HG03457 (cell line): ENCODE results near the gene SF3B5.
"Not testable (repeated sequence)": the region's sequence is repeated elsewhere in the genome, so short reads cannot be mapped to it uniquely, and the experiment has no call there.

ENCODE experiments used
- ATAC-seq: cut with Tn5 transposase; IDR thresholded peaks from one replicate; pipeline ENCODE4 v1.9.1; 2021; ENCODE audit warnings: moderate number of reproducible peaks; ENCODE audit not compliant: unreplicated experiment

Gene SF3B5

DNA sequence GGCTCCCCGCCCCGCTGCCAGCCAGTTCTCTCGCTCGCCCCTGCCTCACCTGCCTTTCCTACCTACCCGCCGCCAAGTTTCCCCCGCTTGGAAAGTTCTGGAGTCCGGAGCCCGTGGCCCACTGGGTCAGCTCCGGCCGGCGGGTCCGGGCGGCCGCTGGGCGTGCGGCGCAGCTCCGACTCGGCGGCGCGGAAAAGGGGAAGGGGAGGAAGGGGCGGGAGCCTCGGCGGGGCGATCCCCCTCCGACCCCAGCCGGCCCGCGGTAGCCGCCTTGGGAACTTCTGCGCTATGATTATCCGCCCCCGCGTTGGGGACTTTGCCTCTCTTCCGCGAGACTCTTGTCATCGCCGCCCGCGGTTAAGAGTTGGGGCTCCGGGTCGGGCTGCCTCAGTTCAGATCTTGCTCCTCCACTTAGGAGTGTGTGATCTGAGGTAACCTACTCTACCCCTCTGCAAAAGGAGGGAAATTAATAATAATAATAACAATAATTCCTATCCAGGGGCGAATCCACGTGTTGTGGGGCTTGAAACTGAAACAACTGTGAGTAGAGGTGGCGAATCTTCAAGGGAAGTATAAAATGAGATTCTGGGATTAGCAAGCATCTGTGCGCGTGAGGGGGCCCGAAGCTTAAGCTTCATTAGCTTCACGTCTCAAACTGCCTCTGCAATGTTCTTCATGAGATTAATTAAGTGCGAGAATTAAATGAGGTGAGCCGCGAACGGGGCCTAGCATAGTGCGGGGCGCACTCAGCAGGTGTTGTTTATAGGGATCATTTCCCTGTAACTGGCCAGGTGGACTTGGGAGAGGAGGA lies 30.8 kb downstream of the SF3B5 start:
- no peak for ATAC-seq

DNA sequence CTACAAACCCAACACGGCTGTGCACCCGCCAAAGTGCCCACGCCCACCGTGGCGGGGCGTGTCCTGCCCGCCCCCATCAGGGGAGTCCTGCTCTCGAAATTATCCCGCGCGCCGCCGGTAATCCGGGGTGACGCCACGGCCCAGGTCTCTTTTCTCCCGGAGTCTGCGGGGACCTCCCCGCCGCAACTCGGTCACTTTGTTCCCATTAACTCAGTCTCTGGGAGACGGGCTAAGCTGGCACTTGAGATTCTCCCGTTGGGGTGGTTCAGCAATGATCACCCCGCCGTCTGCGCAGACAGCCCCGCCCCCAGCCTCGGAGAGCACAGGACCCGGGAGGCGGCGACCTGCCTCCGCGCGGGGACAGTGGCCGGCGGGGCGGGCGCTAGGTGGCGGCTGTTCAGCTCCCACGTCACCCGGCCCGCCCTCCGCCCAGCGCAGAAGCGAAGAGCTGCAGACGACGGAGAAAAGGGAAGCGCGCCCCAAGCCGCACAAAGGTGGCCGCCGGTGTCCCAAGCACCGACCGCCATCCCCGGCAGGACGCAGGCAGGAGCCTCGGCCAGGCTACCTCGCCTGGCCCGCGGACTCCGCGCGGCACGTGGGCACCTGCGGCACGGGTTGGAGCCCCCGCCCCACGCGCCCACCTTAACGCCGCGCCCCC lies 31.5 kb downstream of the SF3B5 start:
- peak; percentile 78 for ATAC-seq

DNA sequence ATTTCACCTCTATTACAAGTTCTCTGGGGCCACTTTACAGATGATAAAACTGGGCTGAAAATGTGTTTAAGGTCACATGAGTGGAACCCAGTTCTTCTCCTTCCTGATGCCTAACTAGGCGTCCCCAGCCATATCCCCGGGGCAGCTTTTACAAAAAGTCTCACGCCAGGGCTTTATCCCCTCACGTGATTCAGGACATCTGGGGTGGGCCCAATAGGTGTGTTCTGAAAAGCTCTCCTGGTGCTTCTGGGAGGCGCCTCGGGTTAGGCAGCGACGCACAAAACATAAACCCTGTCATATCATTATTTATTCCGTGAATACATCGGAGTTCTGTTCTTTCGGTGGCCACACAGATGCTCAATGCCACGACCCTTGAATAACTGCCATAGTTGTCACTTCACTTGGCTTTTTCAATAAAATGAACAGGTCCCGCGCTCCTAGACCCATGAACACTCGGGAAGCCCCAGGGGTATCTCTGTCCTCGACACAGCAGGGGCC lies 32.1 kb downstream of the SF3B5 start:
- ATAC-seq: no peak

GRCh38 chr6:144062786-144063185 lies 32.6 kb downstream of the SF3B5 start:
- ATAC-seq: no peak

DNA sequence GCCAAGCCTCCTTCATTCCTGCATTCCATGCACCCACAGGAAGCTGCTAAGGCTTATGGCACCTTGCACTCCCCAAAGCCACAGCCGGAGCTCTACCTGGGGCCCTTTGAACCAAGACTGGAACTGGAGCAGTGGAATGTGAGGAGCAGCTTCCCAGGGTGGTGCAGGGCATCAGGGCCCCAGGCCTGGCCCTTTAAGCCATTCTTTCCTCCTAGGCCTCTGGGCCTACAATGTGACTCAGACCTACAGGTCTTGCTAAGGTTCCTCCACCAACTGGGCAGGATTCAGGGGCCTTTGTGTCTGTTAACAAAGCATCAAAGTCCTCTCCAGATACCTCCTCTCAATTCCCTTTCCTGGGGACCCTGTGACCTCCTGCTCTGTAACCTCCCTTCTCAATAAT lies 36.2 kb downstream of the SF3B5 start:
- no peak for ATAC-seq

DNA sequence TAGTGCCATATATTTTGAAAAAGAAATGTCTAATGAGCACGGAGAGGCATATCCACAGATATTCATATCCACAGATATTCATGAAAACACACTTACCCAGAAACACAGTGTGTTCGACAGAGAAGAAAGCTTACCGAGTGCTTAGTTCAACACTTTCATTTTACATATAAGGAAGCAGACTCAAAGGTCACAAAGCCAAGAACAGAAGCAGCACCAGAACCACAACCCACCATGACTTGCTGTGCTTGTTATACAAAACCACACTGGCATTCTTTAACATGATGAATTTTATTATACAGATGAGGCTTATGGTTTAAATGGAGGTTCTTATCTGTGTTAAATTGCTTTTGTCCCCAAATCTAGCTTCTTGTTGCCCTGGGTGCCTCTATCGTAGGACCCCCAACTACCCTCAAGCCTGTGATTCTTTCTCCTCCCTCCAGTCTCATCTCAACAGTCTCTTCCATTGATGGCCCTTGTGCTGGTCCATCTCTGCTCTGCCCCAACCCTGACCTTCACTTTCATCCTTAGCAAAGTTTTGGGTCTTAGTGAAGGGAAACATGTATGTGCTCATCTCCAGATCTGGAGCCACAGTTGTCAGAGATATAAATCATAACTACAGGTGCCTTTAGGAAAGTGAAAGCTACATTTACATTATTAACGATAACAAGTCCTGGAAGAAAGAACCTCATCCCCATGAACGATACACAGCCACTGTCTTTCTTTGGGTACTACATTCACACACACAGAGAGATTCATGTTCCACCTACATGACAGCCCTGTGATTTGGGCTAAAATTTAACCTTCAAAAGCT lies 40.0 kb downstream of the SF3B5 start:
- peak; percentile 75 for ATAC-seq

DNA sequence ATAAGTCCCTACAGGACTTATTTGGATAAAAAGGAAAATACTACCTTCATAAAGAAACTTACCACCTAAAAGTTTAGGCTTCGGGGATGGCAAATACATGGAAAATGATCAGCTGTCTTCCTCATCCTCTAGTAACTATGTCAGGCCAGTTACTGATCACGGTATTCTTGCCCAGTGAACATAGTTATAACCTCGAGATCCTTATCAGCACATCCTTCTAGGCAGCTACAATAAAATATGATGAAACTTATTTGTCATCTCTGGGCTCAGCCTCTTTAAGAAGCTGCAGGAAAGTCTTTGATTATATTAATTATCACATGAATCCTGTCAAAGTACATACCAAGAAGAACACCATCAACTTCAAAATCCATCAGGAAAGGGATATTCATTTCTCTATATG lies 41.8 kb downstream of the SF3B5 start:
- no peak for ATAC-seq

DNA sequence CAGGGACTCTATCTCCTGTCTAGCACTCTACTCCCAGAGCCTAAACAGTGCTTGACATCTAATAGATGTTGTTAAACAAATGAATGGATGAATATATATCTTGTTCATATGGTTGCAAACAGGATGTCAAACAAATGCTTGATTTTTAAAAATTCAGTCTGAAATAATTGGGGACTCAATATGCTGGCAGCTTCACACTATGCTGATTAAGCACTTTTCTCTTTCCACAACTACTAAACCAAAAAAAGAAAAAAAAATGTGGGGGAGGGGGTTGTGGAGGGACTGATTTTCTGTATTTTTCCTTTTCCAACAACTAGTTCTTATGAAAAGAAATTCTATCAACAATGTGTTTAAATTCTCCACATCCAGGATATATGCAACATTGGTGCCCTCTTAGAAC lies 42.9 kb downstream of the SF3B5 start:
- ATAC-seq: no peak

DNA sequence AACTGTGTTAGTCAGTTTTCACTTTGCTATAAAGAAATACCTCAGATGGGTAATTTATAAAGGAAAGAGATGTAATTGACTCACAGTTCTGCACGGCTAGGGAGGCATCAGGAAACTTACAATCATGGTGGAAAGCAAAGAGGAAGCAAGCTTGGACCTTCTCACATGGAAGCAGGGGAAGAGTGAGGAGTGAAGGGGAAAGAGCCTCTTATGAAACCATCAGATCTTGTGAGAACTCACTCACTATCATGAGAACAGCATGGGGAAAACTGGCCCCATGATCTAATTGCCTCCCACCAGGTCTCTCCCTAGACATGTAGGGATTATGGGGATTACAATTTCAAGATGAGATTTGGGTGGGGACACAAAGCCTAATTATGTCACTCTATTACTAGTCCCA lies 46.0 kb downstream of the SF3B5 start:
- ATAC-seq: no peak

- ATAC-seq: no peak
These were observed 47.7 kb downstream of the SF3B5 start for GRCh38 chr6:144047688-144048087.

DNA sequence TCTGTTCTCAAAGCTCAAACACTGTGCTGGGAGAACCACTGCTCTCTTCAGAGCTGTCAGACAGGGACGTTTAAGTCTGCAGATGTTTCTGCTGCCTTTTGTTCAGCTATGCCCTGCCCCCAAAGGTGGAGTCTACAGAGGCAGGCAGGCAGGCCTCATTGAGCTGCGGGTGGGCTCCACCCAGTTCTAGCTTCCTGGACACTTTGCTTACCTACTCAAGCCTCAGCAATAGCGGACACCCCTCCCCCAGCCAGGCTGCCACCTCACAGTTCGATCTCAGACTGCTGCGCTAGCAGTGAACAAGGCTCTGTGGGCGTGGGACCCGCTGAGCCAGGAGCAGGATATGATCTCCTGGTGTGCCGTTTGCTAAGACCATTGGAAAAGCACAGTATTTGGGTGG lies 48.7 kb downstream of the SF3B5 start:
- ATAC-seq: not testable (repeated sequence)

DNA sequence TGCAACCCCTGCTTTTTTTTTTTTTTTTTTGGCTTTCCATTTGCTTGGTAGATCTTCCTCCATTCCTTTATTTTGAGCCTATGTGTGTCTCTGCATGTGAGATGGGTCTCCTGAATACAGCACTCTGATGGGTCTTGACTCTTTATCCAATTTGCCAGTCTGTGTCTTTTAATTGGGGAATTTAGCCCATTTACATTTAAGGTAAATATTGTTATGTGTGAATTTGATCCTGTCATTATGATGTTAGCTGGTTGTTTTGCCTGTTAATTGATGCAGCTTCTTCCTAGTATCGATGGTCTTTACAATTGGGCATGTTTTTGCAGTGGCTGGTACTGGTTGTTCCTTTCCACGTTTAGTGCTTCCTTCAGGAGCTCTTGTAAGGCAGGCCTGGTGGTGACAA lies 50.4 kb downstream of the SF3B5 start:
- not testable (repeated sequence) for ATAC-seq
